RKO (cell line): Measurements from ENCODE around the gene TECTA.

Experiments used
- DNase-seq: peaks from one replicate; pipeline ENCODE4 v3.0.0-alpha.2; 2016; ENCODE audit warnings: low spot score

The TECTA gene

DNA sequence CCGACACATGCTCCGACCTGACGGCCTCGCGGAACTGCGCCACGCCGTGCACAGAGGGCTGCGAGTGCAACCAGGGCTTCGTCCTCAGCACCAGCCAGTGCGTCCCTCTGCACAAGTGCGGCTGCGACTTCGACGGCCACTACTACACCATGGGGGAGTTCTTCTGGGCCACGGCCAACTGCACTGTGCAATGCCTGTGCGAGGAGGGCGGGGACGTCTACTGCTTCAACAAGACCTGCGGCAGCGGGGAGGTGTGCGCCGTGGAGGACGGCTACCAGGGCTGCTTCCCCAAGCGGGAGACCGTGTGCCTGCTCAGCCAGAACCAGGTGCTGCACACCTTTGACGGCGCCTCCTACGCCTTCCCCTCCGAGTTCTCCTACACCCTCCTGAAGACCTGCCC, 26.8 kb downstream of the TECTA start:
- DNase-seq, result no peak

DNA sequence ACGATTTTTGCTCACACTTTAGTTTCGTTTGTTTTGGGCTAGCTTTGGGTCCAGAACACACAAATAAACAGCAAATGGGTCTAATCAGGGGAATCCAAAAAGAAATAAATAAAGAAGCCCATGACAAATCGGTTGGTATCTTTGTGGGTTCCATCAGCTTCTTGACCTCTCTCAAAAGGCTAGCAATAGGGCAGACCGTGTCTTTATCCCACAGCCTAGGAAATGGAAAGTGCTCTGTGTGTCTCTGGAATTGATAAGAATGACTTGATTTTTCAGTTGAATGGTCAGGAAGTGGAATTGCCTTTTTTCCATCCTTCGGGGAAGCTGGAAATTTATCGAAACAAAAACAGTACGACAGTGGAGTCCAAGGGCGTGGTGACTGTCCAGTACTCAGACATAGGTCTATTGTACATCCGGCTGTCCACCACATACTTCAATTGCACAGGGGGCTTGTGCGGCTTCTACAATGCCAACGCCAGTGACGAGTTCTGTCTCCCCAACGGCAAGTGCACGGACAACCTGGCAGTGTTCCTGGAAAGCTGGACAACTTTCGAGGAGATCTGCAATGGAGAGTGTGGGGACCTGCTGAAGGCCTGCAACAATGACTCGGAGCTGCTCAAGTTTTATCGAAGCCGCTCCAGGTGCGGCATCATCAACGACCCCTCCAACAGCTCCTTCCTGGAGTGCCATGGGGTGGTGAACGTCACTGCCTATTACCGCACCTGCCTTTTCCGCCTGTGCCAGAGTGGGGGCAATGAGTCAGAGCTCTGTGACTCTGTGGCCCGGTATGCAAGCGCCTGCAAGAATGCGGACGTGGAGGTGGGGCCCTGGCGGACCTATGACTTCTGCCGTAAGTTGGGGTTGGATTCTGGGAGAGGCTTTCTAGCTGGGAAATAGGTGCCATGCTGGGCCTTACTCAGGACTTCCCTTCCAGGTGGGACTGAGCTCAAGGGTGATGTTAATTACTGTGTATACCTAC, 28.6 kb downstream of the TECTA start:
- no peak for DNase-seq

DNA sequence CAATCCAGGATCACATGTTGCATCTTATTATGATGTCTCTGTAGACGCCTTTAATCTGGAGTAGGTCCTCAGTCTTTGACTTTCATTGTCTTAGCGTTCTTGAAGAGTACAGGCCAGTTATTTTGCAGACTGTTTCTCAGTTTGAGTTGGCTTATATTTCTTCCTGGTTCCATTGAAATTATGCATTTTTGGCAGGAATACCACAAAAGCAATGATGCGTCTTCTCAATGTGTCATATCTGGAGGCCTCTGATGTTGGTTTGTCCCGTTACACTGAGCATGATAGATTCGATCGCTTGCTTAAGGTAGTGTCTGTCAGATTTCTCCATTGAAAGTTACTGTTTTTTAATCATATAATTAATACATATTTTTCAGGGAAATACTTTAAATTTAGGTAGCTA, 30.6 kb downstream of the TECTA start:
- no peak for DNase-seq

DNA sequence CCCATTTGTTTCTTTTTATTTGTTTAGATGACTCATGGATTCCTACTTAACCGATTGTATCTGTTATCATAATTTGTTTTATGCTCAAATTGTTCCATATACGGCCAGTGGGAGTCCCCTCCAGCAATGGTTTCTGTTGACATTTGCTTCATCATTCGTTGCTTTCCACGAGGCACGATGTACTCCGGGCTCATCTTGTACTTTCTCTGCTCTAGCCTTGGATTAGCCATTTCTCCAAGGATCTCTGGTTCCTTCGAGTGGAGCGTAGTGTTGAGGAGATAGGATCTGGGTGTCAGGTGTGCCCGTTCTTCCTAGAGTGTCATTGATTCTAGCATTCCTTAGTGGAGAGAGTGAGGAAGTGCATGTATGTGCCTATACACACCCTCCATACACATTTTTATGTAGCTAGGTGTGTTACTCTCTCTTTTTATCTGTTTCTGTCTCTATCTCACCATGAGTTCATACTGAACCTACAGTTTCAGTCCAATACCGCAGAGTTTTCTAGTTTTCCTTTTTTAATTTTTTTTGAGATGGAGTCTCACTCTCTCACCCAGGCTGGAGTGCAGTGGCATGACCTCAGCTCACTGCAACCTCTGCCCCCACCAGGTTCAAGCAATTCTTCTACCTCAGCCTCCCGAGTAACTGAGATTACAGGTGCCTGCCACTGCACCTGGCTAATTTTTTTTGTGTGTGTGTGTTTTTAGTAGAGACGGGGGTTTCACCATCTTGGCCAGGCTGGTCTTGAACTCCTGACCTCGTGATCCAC, 31.4 kb downstream of the TECTA start:
- DNase-seq, result no peak

DNA sequence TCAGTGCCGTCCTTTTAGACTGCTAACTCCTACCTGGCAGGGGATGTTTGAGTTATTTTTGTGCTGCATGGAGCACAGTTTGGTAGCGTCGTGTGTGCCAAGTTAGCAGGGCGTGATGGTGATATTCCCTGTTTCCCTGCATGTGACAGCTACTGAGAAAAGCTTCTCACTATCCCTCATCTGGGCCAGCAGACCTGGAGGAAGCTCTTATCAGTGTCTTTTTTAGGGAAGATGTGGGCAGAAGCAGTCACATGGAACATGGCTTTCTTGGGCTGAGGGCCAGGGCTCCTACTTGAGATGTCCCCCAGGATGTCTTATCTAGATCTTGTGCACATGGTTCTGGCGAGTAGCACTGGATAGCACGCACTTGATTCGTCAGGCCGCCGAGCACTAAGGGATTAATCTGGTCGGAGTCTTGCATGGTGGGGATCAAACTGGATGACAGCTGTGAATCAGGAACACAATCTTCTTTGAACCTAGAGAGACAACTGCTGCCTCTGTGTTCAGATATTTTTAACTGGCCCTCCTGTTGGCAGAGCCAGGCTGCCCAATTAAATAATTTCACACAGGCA, 33.8 kb downstream of the TECTA start:
- no peak for DNase-seq

DNA sequence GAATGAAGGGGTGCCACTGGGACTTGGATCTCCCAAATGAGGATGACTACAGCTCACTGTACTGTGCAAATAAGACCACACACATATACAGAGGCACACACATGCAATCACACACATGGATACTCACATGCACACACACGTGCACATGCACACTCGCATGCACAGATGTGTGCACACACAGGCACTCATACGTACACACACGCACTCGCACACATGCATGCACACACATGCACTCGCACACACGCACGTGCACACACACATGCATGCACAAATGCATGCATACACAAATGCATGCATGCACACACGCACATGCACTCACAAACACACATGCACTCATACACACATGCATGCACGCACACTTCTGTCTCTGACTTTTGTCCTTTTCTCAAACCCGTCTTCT, 36.0 kb downstream of the TECTA start:
- no peak for DNase-seq

DNA sequence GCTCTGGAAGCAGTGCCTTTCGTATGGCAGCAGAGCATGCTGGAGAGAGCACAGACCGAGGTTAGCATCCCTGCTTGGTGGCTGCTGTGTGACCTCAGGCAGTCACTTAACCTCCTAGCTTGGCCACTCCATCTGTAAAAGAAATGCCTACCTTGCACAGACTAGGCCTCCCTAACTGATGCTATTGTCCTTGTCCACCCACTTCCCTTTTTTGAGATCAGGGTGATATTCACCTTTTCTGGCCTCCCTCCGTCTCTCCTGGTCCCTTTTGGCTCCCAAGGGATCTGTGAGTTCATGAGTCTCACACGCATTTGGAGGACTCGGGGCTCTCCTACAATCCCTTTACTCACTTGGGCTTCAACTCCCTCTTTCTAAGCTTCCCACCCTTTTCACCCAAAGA, 37.2 kb downstream of the TECTA start:
- no peak for DNase-seq

DNA sequence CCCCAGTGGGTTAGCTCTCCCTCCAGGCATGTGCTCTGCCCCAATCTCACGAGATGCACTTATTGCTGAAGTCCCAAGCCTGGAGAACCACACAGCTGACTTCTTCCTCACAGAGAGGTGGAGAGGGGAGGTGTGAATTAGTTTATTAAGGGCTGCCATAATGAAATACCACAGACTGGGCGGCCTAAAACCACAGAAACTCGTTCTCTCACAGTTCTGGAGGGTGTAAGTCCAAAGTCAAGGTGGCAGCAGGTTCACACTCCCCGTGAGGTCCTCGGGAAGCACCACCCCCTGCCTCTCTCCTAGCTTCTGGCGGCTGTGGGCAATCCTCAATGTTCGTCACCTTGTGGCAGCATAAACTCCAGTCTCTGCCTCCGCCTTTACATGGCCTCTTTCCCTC, 39.3 kb downstream of the TECTA start:
- no peak for DNase-seq

DNA sequence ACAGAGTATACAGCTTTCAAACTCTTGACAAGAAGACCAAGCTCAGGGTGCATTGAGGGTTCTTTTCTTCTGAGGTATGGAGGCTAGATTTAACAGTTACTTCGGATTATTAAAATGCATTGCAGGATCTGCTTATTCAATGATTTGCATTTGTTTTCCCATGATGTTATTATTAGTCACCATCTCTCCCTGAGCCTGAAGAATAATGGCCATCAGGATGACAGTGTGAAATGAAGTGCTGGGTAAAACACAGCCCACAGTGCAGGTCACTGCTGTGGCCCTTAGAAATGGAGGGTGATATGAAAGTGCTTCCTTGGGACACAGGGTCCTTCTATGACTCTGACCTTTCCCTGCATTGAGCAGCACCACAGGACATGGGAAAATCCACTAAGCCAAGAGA, 40.0 kb downstream of the TECTA start:
- peak; percentile 6 for DNase-seq

DNA sequence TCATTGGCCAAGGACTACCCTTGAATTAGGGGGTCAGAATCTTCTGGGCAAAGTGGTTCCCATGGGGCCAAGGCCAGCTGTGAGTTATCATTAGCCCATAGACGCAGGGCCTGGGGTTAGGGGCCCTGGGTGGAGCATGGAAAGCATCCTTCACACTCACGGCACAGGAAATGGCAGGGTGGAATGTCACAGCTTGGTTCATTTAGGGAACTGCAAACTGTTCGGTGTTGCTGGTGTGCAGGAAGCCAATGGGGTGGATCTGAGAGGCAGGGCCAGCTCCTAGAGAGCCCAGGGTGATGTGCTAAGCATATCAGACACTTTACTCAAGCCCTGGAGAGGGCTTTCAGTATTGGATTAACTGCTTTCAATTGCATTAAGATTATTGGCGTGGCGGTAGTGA, 42.9 kb downstream of the TECTA start:
- DNase-seq, result no peak

DNA sequence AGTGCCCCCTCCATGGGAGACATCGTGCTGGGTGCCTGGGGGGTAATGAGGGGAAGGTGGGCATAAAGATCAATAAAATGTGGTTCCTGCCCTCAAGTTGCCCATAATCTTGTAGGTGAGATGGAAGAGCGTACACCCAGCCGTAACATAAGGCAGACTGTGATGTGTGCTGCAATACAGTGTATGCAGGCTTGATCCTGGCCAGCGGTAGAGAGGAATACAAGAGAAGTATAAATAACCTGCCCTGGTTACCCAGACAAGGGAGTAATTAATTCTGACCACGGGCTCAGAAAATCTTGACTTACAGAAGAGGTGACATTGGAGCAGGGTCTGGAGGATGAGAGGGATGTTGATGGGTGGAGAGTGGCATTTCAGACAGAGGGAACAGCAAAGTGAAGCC, 43.7 kb downstream of the TECTA start:
- DNase-seq, result no peak

DNA sequence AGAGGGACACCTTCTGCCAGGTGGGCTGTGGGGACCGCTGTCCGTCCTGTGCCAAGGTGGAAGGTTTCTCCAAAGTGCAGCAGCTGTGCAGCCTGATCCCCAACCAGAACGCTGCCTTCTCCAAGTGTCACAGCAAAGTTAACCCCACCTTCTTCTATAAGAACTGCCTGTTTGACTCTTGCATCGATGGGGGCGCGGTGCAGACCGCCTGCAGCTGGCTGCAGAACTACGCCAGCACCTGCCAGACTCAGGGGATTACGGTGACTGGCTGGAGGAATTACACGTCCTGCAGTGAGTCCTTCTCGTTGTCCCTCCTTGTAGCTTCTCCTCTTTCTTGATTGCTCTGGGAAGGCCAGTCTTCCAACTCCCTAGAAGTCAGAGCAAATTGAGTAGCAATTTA, 44.8 kb downstream of the TECTA start:
- no peak for DNase-seq

DNA sequence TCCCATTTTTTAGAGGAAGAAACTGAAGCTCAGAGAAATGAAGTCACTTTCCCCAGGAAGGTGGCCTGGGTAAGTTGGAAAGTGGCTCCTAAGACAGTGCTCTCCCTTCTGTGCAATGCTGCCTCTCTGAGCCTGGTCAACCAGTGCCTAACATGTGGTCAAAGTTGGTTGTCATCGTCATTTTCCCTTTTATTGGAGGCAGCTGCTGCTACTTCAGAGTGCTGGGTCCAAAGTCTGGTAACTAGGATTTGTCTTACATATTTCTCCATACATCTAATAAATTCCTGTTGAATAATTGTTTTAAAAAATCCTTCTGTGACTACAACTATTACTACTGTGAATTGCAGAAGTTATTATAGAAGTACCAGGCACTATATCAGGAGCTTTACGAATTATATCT, 48.1 kb downstream of the TECTA start:
- no peak for DNase-seq

DNA sequence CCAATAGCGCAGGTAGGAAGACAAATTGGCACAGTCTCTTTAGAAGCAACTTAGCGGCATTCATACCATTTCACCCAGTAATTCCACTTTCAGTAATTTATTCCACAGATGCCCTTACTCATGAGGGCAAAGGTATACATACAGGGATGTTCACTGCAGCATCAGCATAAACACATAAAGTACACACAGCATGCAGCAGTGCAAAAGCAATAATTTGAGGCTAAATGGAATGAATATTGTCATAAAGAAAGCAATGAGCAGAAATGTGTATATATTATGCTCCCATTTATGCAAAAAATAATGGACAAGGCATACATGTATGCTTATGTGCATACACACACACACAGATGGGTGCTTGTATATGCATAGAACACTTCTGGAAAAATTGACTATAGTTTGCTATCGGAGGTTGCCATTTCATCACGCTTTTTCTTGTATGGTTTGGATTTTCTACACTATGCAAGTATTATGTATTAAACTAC, 50.2 kb downstream of the TECTA start:
- DNase-seq, result no peak

DNA sequence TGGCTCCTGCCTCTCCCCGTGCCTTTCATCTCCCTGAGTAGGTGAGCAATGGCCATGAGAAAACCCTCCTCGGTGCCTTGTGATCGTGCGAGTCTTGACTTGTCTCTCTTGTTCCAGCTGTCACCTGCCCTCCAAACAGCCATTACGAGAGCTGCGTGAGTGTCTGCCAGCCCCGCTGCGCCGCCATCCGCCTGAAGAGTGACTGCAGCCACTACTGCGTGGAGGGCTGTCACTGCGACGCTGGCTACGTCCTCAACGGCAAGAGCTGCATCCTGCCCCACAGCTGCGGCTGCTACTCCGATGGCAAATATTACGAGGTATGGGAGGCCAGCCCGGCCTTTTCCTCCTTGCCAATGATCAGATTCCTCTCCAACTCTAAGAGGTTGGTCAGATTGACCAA, 51.7 kb downstream of the TECTA start:
- no peak for DNase-seq

DNA sequence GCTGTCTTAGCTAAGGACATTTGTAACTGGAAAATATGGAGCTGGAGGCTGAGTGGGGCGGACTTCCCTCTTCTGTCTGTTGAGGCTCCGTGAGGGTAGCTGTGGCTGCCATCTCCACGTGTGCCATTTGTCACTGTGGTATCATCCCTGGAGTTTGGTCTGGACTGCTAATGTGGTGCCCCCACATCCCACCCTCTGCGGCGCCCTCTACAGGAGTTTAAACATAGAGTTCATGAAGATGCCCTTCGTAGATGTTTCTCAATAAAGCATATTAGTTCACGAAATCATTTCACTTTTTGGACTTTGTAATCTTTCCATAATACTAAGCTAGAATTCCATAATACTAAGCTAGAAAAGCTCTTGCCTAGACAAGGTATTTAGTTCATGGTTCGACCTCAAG, 52.4 kb downstream of the TECTA start:
- DNase-seq, result no peak

DNA sequence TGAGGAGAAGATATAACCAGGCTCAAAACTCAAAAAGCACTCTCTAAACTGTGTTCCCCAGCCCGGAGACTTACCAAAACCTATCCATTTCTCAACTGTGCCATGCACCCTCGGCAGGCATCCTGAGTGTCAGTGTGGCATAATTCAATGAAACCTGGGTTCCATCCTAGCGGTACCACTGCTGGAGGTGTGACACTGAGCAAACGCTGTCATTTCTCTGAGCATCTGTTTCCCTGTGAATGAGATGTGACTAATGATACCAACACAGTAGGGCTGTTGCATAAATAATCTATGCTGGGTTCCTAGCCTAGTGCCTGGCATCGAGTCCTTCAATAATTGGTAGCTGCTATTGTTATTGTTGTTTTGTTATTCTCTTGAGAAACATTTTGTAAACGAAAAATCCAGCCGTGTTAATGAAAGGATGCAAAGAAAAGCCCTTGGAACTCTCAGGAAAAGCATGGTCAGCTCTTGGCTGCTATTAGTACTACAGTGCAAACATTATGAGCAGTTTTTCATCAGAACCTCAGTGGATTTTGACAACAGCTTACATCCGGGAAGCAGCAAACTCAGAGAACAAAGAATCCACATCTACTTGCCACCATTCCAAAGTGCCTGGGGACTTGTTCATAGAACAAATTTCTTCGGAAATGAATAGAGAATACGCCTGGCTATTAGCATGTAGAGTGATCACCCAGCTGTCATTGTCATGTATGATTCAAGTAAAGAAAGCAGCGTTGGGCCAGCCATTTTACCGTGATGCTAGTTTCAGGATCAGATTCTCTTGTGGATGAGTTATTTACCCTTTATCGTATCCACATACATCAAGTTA, 53.7 kb downstream of the TECTA start:
- no peak for DNase-seq

DNA sequence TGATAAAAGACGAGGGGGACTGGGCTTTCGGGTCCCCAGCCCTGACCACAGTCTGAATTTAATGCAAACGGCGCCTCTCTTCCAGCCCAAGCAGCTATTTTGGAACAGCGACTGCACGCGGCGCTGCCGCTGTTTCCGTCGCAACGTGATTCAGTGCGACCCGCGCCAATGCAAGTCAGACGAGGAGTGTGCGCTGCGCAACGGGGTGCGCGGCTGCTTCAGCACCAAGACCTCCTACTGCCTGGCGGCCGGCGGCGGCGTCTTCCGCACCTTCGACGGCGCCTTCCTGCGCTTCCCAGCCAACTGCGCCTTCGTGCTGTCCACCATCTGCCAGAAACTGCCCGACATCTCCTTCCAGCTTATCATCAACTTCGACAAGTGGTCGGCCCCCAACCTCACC, 56.7 kb downstream of the TECTA start:
- no peak for DNase-seq

DNA sequence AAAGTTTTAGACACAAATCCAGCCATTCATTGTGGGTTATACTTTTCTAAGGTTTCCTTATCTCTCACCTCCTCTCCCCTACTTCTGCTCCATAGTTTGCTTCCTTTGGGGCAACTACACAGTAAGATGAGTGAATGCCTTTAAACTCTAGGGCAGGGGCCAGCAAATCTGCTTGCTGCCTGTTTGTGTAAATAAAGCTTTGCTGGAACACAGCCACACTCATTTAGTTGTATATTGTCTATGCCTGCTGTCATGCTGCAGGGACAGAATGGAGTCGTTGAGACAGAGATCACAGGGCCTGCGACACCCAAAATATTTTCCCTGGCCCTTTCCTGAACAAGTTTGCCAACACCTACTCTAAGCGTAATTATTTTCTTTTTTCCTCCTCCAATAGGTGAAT, 58.7 kb downstream of the TECTA start:
- no peak for DNase-seq

DNA sequence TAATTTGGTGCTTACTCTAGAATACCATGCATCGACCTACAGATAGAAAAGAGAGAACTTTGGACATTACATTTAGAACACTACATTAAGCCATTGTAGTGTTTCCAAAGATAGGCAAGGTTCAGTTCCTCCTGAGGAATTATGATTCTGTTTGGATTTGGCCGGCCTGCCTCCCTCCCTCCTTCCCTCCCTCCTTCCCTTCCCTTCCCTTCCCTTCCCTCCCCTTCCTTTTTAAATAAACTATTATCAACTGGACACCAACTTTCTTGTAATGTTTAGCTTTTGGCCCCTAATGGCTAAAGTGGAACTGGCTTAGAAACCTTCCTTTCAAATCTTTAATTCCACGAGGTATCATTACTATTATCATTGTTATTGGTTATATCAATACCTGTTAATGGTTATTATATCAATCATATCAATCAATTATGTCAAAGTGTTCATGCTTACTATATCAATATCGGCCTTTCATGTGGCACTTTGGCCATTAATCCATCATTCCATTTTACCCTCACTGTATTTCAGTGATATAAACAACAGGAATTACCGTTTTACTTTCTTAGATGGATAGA, 60.4 kb downstream of the TECTA start:
- no peak for DNase-seq

DNA sequence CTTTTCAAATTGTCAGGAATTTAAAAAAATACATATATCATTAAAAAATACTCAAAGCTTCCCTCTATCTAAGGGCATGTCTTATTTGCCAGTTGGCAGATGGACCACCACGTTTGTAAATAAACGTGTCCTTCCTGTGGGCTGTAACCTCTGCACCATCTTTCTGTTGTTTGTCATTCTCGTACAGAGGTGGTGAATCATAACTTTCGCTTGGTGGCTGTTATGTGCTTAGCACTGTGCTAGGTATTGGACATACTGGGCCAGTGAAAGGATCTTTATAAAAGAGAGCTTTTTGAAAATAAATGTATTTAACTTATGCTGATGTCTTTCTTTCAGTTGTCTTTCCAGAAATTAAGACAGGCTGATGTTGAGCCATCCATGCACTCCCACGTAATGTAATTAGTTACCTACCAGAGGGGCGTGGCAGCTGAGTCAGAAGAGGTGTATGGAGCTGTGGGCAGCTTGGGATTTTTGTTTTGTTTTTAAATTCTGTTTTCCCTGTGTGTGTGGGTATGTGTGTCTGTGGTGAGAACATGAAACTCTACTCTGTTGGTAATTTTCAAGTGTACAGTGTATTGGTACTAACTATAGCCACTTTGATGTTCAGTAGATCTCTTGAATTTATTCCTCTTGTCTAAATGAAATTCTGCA, 62.7 kb downstream of the TECTA start:
- no peak for DNase-seq
